ENCODE data around the gene ARL8B. TPM values are rescaled to one million over a fixed set of nuclear protein-coding genes. Genes with fewer than 3 reads are reported as not detected.

The ARL8B gene
- total and polyA plus RNA-seq, 3 donors from 2014 or later: 50.1 to 60.4 (median 54.5) TPM

DNA sequence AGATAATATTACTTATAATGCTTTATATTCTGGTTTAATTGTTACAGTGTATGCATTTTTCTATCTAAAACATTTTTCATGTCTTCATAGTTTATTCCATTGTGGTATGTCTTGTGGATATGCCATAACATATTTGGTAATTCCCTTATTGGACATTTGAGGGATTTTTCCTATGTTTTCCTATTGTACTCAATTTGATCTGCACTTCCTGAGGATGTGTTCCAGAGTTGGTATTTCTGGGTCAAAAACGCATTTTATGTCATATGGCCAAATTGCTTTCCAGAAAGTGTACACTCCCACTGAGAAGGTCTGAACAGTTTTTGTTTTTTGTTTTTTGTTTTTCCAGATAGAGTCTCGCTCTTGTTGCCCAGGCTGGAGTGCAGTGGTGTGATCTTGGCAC is 6.8 kb downstream of the ARL8B start:
- Histone ChIP-seq H3K36me3 (ENCODE audit: low read depth, missing control alignments) (no peaks in the 10 kb centered on the region), H3K4me3 (no peak overlapping the region), H3K27me3 (no peaks in the 10 kb centered on the region), H3K27ac (no peak overlapping the region), H3K9me3 (no peaks in the 10 kb centered on the region), H3K4me1 (peaks cover 27% of the 10 kb centered on the region)
- DNase-seq: no peak
- TF ChIP-seq POLR2A (IDR thresholded peaks at IDR 0.05): no peak
- TF ChIP-seq, protein P1, sequence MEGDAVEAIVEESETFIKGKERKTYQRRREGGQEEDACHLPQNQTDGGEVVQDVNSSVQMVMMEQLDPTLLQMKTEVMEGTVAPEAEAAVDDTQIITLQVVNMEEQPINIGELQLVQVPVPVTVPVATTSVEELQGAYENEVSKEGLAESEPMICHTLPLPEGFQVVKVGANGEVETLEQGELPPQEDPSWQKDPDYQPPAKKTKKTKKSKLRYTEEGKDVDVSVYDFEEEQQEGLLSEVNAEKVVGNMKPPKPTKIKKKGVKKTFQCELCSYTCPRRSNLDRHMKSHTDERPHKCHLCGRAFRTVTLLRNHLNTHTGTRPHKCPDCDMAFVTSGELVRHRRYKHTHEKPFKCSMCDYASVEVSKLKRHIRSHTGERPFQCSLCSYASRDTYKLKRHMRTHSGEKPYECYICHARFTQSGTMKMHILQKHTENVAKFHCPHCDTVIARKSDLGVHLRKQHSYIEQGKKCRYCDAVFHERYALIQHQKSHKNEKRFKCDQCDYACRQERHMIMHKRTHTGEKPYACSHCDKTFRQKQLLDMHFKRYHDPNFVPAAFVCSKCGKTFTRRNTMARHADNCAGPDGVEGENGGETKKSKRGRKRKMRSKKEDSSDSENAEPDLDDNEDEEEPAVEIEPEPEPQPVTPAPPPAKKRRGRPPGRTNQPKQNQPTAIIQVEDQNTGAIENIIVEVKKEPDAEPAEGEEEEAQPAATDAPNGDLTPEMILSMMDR (IDR thresholded peaks at IDR 0.05): no peak
- WGBS, 2 donors: 46 to 58% methylated on average over 2 of the region's 2 CpGs
- intact Hi-C loops (cut with DNase I; ENCODE audit: low total_unique reads): loop anchor here (10.0 kb wide), 1 partner anchor 66 kb away; no protein-coding TSS in a partner anchor

DNA sequence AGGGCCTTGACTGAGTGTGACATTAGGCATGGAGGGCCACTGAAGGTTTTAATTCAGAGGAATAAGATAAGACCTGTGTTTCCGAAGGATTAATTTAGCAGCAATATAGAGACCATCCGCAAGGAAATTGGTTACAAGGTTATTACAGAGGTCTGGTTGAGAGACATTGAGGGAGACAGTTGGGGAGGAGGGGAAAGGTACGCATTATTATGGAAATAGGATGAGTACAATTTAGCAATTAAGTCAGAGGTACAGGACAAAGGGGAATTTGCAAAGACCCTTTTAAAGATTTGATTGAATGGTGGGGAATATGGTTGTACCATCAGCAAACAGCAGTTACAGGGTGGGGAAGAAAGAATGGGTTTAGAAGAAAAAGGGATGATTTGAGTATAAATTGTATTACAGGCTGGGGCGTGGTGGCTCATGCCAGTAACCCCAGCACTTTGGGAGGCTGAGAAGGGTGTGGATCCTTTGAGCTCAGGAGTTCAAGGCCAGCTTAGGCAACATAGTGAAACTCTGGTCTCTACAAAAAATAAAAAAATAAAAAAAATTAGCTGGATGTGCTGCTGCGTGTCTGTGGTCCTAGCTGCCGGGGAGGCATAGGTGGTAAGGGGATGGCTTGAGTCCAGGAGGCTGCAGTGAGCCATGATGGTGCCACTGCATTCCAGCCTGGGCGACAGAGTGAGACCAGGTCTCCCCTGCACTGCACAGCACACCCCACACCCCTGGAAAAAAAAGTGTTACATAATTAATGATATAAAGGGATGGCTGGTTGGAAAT is 11.3 kb downstream of the ARL8B start:
- no peaks in the 10 kb centered on the region for H3K36me3 ChIP-seq (ENCODE audit: low read depth, missing control alignments)
- no peak overlapping the region for H3K4me3 ChIP-seq
- H3K9me3 ChIP-seq: no peaks in the 10 kb centered on the region
- H3K27ac ChIP-seq: no peak overlapping the region
- intact Hi-C loops (cut with DNase I; ENCODE audit: low total_unique reads): no loop called here
- WGBS, 2 donors: 50 to 65% methylated on average over 7 of the region's 7 CpGs
- DNase-seq: peak; percentile 48
- peaks cover 26% of the 10 kb centered on the region for H3K4me1 ChIP-seq
- H3K27me3 ChIP-seq: no peaks in the 10 kb centered on the region
- no peak for TF ChIP-seq POLR2A (IDR thresholded peaks at IDR 0.05)
- TF ChIP-seq, protein P1 (IDR thresholded peaks at IDR 0.05): no peak

DNA sequence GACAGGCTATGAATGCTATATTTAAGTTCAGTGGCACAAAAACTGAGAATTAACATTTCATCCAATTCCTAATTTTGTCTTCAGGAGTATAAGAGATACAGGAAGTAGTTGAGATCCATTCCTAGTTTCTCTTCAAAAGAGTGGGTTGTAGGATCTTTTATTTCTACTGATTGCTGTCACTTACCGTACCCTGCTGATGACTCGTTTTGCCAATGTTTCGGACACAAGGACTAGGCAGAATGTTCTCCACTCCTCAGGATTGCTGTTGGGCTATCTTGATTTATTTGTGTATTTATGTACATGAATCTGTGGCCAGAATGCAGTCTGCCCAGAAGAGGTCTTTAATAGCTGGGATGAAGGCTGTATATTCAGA is 11.9 kb downstream of the ARL8B start:
- H3K27me3 ChIP-seq: no peaks in the 10 kb centered on the region
- intact Hi-C loops (cut with DNase I; ENCODE audit: low total_unique reads): no loop called here
- peaks cover 31% of the 10 kb centered on the region for H3K4me1 ChIP-seq
- no peaks in the 10 kb centered on the region for H3K9me3 ChIP-seq
- no peaks in the 10 kb centered on the region for H3K36me3 ChIP-seq (ENCODE audit: low read depth, missing control alignments)
- H3K4me3 ChIP-seq: no peak overlapping the region
- no peak for DNase-seq
- WGBS, 2 donors: 59 to 62% methylated on average over 3 of the region's 3 CpGs
- no peak for TF ChIP-seq POLR2A (IDR thresholded peaks at IDR 0.05)
- TF ChIP-seq, protein P1 (IDR thresholded peaks at IDR 0.05): no peak
- H3K27ac ChIP-seq: peak overlapping the region in 1 of 2 donors; percentile 37

GRCh38 chr3:5134499-5134898 is 12.4 kb downstream of the ARL8B start:
- TF ChIP-seq, protein P1 (IDR thresholded peaks at IDR 0.05): no peak
- TF ChIP-seq POLR2A (IDR thresholded peaks at IDR 0.05): no peak
- intact Hi-C loops (cut with DNase I; ENCODE audit: low total_unique reads): no loop called here
- Histone ChIP-seq H3K27me3 (no peaks in the 10 kb centered on the region), H3K27ac (peak overlapping the region in 1 of 2 donors; percentile 37), H3K4me1 (peaks cover 33% of the 10 kb centered on the region), H3K9me3 (no peaks in the 10 kb centered on the region), H3K36me3 (ENCODE audit: low read depth, missing control alignments) (no peaks in the 10 kb centered on the region), H3K4me3 (no peak overlapping the region)
- 76 to 85% methylated on average over 3 of the region's 3 CpGs for WGBS, 2 donors
- DNase-seq: no peak

Data from testis (tissue), 3 donors.